HepG2 (cell line): ENCODE measurements around the gene DIAPH1. TPM values are rescaled to one million over a fixed set of nuclear protein-coding genes. Genes with fewer than 3 reads are reported as not detected.

ENCODE experiments used
- ATF7 ChIP-seq, 2 experiments: fragments of 450-650 bp in 1 of 2; sonication (generic) in 1 of 2; formaldehyde crosslinking in 1 of 2; IDR thresholded peaks; 2 replicates each; pipeline versions ENCODE4 v1.4.0 to v1.6.1; 2016 to 2020; ENCODE audit warnings: antibody characterized with exemption in 1 of 2, mild to moderate bottlenecking in 1 of 2, missing genetic modification reagents in 1 of 2
- BCLAF1 ChIP-seq: fragments of 450-650 bp; IDR thresholded peaks from 2 replicates; pipeline ENCODE4 v1.6.1; 2017; ENCODE audit warnings: mild to moderate bottlenecking
- GFI1 ChIP-seq: sonication (generic); formaldehyde crosslinking; IDR thresholded peaks from 2 replicates; pipeline ENCODE4 v1.5.0; 2020; ENCODE audit warnings: missing genetic modification reagents, mild to moderate bottlenecking, borderline replicate concordance
- KLF15 ChIP-seq: sonication (generic); formaldehyde crosslinking; IDR thresholded peaks from 2 replicates; pipeline ENCODE4 v1.8.1; 2023; ENCODE audit warnings: borderline replicate concordance, mild to moderate bottlenecking, inconsistent platforms, missing genetic modification reagents, mixed read lengths
- NRL ChIP-seq: sonication (generic); formaldehyde crosslinking; IDR thresholded peaks from 2 replicates; pipeline ENCODE4 v1.5.0; 2020; ENCODE audit warnings: missing genetic modification reagents, mild to moderate bottlenecking, moderate library complexity, borderline replicate concordance
- SP140L ChIP-seq: sonication (generic); formaldehyde crosslinking; IDR thresholded peaks from 2 replicates; pipeline ENCODE4 v1.4.0; 2020; ENCODE audit warnings: missing genetic modification reagents, borderline replicate concordance
- YEATS2 ChIP-seq: sonication (generic); formaldehyde crosslinking; IDR thresholded peaks from 2 replicates; pipeline ENCODE4 v1.4.0; 2020; ENCODE audit warnings: missing genetic modification reagents, borderline replicate concordance
- ZNF720 ChIP-seq: sonication (generic); formaldehyde crosslinking; IDR thresholded peaks from 2 replicates; pipeline ENCODE4 v1.4.0; 2020; ENCODE audit warnings: missing genetic modification reagents
- polyA plus RNA-seq, 8 experiments: library from polyadenylated mRNA; depleted of rRNA in 3 of 8; stranded (reverse) in 7 of 8; unstranded in 1 of 8; fragments of >200 nt; fragmentation: Illumina TruSeq in 4 of 8; extraction: Trizol in 4 of 8; gene quantifications; 2 replicates each; pipeline versions ENCODE4 v1.2.1 to v1.2.3, GENCODE V29; 2011 to 2016; ENCODE audit warnings: low read depth in 4 of 8, missing spikeins in 1 of 8, mixed read lengths in 1 of 8; ENCODE audit not compliant: insufficient read depth in 1 of 8
- total RNA-seq, 5 experiments: library from RNA; depleted of rRNA; stranded (reverse); fragments of >200 nt; fragmentation: Illumina TruSeq; extraction: Trizol; gene quantifications; 2 replicates each; pipeline ENCODE4 v1.2.3, GENCODE V29; 2016; ENCODE audit warnings: low read depth in 1 of 5
- TF ChIP-seq, protein P1 (sequence below): sonication (generic); formaldehyde crosslinking; IDR thresholded peaks from 2 replicates; pipeline ENCODE4 v1.8.0; 2022; ENCODE audit warnings: mild to moderate bottlenecking, missing genetic modification reagents, borderline replicate concordance
- TF ChIP-seq, protein P2 (sequence below): sonication (generic); formaldehyde crosslinking; IDR thresholded peaks from 2 replicates; pipeline ENCODE4 v1.4.0; 2020; ENCODE audit warnings: mild to moderate bottlenecking, low read depth, missing genetic modification reagents
- TF ChIP-seq, protein P3 (sequence below): sonication (generic); formaldehyde crosslinking; IDR thresholded peaks from 2 replicates; pipeline ENCODE4 v1.4.0; 2020; ENCODE audit warnings: missing genetic modification reagents
- TF ChIP-seq, protein P4 (sequence below): IDR thresholded peaks from 2 replicates; pipeline ENCODE4 v1.6.1; 2016; ENCODE audit warnings: missing compliant biosample characterization, missing genetic modification reagents, borderline replicate concordance
- TF ChIP-seq, protein P5 (sequence below): sonication (generic); formaldehyde crosslinking; IDR thresholded peaks from 2 replicates; pipeline ENCODE4 v1.8.1; 2023; ENCODE audit warnings: missing genetic modification reagents, mild to moderate bottlenecking, borderline replicate concordance

DIAPH1 gene
- total and polyA plus RNA-seq, 2 of the 13 experiments (the other 11 are each of a cell fraction or from before 2014, with no cell fraction given), result 25.1 to 33.9 TPM

GRCh38 chr5:141618804-141619554 is at the start of gene DIAPH1 (continued):
- TF ChIP-seq, protein P1, sequence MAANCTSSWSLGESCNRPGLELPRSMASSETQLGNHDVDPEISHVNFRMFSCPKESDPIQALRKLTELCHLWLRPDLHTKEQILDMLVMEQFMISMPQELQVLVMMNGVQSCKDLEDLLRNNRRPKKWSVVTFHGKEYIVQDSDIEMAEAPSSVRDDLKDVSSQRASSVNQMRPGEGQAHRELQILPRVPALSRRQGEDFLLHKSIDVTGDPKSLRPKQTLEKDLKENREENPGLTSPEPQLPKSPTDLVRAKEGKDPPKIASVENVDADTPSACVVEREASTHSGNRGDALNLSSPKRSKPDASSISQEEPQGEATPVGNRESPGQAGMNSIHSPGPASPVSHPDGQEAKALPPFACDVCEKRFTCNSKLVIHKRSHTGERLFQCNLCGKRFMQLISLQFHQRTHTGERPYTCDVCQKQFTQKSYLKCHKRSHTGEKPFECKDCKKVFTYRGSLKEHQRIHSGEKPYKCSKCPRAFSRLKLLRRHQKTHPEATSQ (CRISPR knock-in tag), result peak; percentile 60; the same call in 1 of the 2 replicates
- TF ChIP-seq SP140L, result no peak
- TF ChIP-seq YEATS2 (CRISPR knock-in tag), result peak; percentile 54; the same call in 1 of the 2 replicates
- peak; percentile 13; the same call in 1 of the 2 replicates for TF ChIP-seq NRL (CRISPR knock-in tag)
- peak; percentile 36; the same call in 1 of the 2 replicates for TF ChIP-seq ATF7 (IDR thresholded peaks at IDR 0.05)
- no peak for TF ChIP-seq ATF7 (CRISPR knock-in tag; IDR thresholded peaks at IDR 0.05)
- TF ChIP-seq, protein P2, sequence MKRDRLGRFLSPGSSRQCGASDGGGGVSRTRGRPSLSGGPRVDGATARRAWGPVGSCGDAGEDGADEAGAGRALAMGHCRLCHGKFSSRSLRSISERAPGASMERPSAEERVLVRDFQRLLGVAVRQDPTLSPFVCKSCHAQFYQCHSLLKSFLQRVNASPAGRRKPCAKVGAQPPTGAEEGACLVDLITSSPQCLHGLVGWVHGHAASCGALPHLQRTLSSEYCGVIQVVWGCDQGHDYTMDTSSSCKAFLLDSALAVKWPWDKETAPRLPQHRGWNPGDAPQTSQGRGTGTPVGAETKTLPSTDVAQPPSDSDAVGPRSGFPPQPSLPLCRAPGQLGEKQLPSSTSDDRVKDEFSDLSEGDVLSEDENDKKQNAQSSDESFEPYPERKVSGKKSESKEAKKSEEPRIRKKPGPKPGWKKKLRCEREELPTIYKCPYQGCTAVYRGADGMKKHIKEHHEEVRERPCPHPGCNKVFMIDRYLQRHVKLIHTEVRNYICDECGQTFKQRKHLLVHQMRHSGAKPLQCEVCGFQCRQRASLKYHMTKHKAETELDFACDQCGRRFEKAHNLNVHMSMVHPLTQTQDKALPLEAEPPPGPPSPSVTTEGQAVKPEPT (CRISPR knock-in tag), result 0 out of 2 replicates have a peak, but pooled peaks have one; percentile 40
- TF ChIP-seq, protein P3, sequence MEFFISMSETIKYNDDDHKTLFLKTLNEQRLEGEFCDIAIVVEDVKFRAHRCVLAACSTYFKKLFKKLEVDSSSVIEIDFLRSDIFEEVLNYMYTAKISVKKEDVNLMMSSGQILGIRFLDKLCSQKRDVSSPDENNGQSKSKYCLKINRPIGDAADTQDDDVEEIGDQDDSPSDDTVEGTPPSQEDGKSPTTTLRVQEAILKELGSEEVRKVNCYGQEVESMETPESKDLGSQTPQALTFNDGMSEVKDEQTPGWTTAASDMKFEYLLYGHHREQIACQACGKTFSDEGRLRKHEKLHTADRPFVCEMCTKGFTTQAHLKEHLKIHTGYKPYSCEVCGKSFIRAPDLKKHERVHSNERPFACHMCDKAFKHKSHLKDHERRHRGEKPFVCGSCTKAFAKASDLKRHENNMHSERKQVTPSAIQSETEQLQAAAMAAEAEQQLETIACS, result peak; percentile 85
- peak; percentile 71 for TF ChIP-seq GFI1
- TF ChIP-seq ZNF720 (CRISPR knock-in tag), result no peak
- TF ChIP-seq, protein P4, sequence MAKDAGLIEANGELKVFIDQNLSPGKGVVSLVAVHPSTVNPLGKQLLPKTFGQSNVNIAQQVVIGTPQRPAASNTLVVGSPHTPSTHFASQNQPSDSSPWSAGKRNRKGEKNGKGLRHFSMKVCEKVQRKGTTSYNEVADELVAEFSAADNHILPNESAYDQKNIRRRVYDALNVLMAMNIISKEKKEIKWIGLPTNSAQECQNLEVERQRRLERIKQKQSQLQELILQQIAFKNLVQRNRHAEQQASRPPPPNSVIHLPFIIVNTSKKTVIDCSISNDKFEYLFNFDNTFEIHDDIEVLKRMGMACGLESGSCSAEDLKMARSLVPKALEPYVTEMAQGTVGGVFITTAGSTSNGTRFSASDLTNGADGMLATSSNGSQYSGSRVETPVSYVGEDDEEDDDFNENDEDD, result peak; percentile 86; the same call in 1 of the 2 replicates
- TF ChIP-seq KLF15 (CRISPR knock-in tag), result peak; percentile 79; the same call in 1 of the 2 replicates
- TF ChIP-seq, protein P5, sequence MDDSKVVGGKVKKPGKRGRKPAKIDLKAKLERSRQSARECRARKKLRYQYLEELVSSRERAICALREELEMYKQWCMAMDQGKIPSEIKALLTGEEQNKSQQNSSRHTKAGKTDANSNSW, result no peak
- TF ChIP-seq BCLAF1, result no peak
